Stimulated activated CD8-positive, alpha-beta memory T cell treated with anti-CD3 and anti-CD28 coated beads, Interleukin-4, amount 100 ng/mL, for 48 hours (primary cell): ENCODE measurements around the gene CARD11.
"Not testable (repeated sequence)": the region's sequence is repeated elsewhere in the genome, so short reads cannot be mapped to it uniquely, and the experiment has no call there.

ENCODE experiments used
- DNase-seq: peaks from one replicate; pipeline ENCODE4 v3.0.0-alpha.2; 2020

The CARD11 gene

GRCh38 chr7:2923291-2923781 lies 120.3 kb downstream of the CARD11 start:
- no peak for DNase-seq

DNA sequence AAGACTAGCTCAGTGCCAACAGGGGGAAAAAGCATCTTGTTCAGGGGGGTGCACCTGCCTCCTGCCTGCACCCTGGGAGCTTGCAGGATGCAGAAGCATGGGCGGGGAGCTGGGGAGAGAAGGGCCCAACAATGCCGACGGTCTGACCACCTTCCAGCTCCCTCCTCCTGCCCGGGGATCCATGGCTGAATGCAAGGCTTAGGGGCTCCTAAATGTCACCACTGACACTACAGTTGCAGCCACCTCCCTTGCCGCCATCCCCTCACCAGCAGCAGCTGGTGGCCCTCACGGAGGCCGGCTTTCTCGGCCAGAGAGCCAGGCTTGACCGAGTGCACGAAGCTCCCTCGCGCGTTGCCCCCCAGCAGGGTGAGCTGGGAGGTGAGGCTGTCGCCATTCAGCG lies 120.8 kb downstream of the CARD11 start:
- no peak for DNase-seq

DNA sequence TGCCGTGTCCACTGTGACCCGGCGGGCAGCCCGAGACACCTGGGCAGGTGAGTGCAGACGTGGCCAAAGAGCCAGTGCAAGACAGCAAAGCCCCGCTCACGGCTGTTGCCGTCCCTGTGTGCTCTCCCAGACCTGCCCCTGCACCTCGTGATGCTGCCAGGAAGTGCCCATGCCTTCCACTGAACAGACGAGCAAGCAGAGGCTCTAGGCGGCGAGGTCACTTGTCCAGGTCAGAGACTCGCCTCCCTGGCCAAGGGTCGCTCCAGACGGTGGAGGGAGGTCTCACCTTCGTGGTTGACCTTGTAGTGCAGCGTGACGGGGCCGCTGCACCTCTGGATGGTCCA lies 121.3 kb downstream of the CARD11 start:
- no peak for DNase-seq

DNA sequence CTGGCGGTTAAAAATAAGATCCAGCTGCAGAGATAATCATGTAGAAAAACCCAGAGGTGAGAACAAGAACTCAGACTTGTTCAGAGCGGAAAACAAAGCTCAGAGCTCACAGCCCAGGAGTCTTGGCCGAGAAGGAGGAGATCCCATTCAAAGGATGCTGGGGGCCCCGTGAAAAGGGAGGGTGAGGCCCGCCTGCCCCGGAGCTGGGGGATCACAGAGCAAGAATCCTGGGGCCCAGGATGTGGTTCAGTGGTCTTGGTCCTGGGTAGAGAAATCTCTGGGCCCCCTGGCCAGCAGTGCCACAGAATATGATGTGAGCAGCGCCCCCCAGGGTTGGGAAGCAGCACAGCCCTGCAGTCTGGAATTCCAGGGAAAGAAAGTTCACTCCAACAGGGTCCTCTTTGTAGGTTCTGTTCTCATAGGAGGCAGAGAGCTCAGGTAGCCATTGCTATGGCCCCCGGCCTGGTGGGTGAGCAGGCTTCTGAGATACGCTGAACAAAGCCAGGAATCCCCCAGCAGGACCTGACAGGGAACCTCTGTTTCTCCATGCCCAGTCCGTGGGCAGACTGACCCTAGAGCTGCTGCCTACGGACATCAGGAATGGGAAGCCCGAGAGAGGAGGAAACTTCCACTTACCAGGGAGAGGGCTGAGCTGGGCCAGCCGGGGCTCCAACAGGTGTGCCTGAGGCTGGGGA lies 121.9 kb downstream of the CARD11 start:
- no peak for DNase-seq

GRCh38 chr7:2920956-2921652 lies 122.6 kb downstream of the CARD11 start:
- DNase-seq = no peak

GRCh38 chr7:2920480-2920879 lies 123.2 kb downstream of the CARD11 start:
- DNase-seq = not testable (repeated sequence)

- DNase-seq = no peak
These were observed 123.6 kb downstream of the CARD11 start for GRCh38 chr7:2920041-2920440.

DNA sequence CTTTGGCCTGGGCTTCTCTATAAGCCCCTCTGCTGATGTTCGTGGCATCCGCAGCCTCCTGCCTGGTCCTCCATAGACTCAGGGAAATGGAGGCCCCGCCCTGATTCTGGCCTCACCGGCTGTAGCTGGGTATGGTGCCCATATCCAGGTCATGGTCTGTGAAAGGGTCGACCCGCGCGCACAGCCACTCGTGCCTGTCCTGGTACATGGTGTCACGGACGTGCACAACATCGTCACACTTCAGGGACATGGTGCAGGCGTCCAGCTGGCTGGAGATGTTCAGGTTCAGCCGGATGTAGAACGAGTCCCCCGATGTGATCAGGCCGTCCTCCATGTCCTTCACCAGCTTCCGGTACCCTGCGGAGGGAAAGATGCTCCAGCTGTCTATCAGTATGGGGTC lies 124.4 kb downstream of the CARD11 start:
- no peak for DNase-seq

DNA sequence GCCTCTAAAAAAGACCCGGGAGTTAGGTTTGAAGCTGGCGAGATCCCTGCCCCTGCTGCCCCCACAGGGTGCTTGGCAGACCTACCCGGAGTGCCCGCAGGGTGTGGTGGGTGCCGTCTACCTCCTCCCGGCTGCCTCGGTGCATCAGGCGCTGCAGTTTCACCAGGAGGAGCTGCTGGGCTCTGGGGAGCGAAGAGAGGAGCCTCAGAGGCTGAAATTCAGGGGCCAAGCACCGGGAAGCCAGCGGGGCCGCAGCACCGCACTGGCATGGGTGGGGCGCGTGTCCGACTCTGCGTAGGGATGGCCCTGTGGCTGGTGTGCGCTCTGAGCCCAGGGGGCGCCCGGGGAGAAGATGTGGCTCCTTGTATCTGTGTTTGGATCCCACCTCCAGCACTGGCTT lies 125.3 kb downstream of the CARD11 start:
- DNase-seq = no peak

- no peak for DNase-seq
These were observed 128.6 kb downstream of the CARD11 start for GRCh38 chr7:2915023-2915422.

- DNase-seq = no peak
These were observed 129.8 kb downstream of the CARD11 start for GRCh38 chr7:2913760-2914387.

DNA sequence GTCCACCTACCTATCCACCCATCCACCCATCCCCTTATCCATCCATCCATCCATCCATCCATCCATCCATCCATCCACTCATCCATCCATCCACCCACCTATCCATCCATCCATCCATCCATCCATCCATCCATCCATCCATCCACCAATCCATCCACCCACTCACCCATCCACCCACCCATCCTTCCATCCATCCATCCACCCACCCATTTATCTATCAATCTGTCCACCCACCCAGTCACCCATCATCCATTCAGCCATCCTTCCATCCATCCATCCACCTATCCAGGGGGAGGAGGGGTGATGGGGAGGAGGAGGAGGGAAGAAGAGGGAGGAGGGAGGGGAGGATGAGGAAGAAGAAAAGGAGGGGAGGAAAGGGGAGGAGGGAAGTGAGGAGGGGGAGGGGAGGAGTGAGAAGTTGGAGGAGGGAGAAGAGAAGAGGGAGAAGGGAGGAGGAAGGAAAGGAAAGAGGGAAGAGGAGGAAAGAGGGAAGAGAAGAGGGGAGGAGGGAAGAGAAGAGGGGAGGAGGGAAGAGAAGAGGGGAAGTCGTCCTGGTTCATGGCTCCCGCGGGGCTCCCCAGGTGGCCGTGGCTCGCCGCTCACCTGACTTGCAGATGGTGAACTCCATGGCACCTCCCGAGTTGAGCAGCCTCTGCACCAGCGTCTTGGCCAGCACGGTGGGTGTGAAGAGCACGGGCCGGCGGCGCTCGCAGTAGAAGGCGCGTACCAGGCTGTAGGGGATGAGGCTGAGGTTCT lies 130.8 kb downstream of the CARD11 start:
- no peak for DNase-seq

GRCh38 chr7:2911466-2911865 lies 132.2 kb downstream of the CARD11 start:
- DNase-seq = no peak

GRCh38 chr7:2909471-2910039 lies 134.1 kb downstream of the CARD11 start:
- DNase-seq = no peak

GRCh38 chr7:2909043-2909442 lies 134.6 kb downstream of the CARD11 start:
- DNase-seq = no peak

- DNase-seq = no peak
These were observed 135.5 kb downstream of the CARD11 start for GRCh38 chr7:2908103-2908683.

GRCh38 chr7:2906197-2906931 lies 137.3 kb downstream of the CARD11 start:
- DNase-seq = no peak

- DNase-seq = no peak
These were observed 138.2 kb downstream of the CARD11 start for GRCh38 chr7:2905500-2905899.

GRCh38 chr7:2905027-2905426 lies 138.6 kb downstream of the CARD11 start:
- DNase-seq = no peak

- DNase-seq = no peak
These were observed 139.5 kb downstream of the CARD11 start for GRCh38 chr7:2904202-2904601.

DNA sequence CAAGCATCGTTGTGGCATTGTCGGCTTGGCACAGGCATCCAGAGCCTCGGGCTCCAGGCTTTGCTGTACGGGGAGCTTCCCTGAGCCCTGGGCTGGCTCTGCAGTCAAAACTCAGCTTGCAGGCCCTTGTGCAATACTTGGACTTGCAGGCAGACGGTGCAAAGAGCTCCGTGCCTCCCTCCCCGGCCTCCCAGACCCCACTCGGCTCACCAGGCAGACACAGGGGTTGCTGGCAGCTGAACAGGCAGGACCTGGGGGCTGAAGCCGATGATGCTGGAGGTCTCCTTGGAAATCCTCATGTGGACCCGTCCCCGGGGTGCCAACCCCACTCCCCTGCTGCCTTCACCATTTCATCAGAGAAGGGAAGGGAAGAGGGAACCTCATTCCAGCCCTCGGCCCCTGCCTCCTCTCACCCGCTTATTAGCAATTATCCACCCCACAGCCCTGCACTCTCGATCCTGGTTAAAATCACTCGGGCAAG lies 139.9 kb downstream of the CARD11 start:
- no peak for DNase-seq

- no peak for DNase-seq
These were observed 146.6 kb downstream of the CARD11 start for GRCh38 chr7:2897023-2897422.
